Thyroid gland (tissue), 4 donors: ENCODE data around the gene DIP2C.

ENCODE experiments used
- POLR2A ChIP-seq, 2 donors: fragments of 450-650 bp; IDR thresholded peaks; one replicate each; pipeline ENCODE4 v1.6.1; 2017; ENCODE audit warnings: antibody characterized with exemption in 2 of 2, mild to moderate bottlenecking in 2 of 2, moderate library complexity in 1 of 2
- TF ChIP-seq, protein P1 (sequence below), 6 experiments: fragments of 200-600 bp in 3 of 6; fragments of 450-650 bp in 3 of 6; sonication (generic) in 3 of 6; IDR thresholded peaks; one replicate each; pipeline ENCODE4 v1.5.1; 2016 to 2019; ENCODE audit warnings: antibody characterized with exemption in 6 of 6, mild to moderate bottlenecking in 2 of 6, inconsistent platforms in 1 of 6, moderate library complexity in 1 of 6

DNA sequence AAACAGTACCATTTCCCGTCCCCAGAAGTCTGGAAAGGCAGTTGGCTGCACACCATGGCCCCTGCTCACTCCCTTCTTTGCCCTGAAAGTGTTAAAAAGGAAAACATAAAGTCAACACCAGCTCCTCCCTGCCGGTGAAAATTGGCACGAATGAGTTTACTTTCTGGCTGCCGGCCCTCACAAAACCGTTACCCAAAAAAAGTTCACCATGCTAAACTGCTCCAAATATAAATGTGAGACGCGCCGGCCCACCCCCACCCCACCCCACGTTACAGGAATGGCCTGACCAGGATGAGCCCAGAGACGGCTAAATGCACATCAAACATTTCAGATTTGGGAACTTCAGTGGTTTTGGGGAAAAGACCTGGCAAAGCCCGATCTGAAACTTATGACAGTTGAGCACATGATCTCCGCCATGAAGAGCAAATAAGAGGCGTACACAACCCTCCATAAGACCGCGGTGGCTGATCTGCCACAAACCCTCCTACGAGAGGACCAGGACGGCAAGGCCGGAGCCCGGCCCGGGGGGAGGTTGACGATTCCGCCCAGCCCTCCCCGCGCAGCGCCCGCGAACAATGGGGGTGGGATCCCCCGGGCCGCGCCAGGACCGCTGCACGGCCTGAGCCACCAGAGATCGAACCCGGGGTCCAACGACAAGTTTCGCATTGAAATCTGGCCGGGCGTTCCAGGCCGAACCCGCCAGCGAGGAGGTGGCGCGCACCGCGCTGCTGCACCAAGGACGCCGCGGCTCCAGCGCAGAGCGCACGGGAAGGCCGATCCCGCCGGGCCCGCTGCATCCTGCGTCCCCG, 952 bp downstream of the DIP2C start:
- TF ChIP-seq, protein P1, sequence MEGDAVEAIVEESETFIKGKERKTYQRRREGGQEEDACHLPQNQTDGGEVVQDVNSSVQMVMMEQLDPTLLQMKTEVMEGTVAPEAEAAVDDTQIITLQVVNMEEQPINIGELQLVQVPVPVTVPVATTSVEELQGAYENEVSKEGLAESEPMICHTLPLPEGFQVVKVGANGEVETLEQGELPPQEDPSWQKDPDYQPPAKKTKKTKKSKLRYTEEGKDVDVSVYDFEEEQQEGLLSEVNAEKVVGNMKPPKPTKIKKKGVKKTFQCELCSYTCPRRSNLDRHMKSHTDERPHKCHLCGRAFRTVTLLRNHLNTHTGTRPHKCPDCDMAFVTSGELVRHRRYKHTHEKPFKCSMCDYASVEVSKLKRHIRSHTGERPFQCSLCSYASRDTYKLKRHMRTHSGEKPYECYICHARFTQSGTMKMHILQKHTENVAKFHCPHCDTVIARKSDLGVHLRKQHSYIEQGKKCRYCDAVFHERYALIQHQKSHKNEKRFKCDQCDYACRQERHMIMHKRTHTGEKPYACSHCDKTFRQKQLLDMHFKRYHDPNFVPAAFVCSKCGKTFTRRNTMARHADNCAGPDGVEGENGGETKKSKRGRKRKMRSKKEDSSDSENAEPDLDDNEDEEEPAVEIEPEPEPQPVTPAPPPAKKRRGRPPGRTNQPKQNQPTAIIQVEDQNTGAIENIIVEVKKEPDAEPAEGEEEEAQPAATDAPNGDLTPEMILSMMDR (IDR thresholded peaks at IDR 0.05): no peak
- peak in 1 of 2 donors; percentile 11 for TF ChIP-seq POLR2A (IDR thresholded peaks at IDR 0.05)
